WERI-Rb-1 (cell line): ENCODE data around the gene MARCHF10.
A peak's percentile ranks its signal among the peaks of the same experiment; 100 is the strongest.

Source experiments
- DNase-seq: peaks from one replicate; pipeline ENCODE4 v3.0.0-alpha.2; 2020
- H3K27ac ChIP-seq: fragments of 250-450 bp; sonication (Bioruptor Pico); 2 replicates; pipeline ENCODE4 v1.5.1; 2020; ENCODE audit warnings: mild to moderate bottlenecking, moderate library complexity
- H3K27me3 ChIP-seq: fragments of 250-450 bp; sonication (Bioruptor Pico); 2 replicates; pipeline ENCODE4 v1.5.1; 2021; ENCODE audit warnings: mild to moderate bottlenecking, low read depth, moderate library complexity; ENCODE audit not compliant: insufficient read depth, severe bottlenecking
- H3K36me3 ChIP-seq: fragments of 250-450 bp; sonication (Bioruptor Pico); 2 replicates; pipeline ENCODE4 v1.5.1; 2020; ENCODE audit warnings: mild to moderate bottlenecking, moderate library complexity
- H3K4me3 ChIP-seq: 2 replicates; pipeline ENCODE4 v1.5.1; 2011; ENCODE audit warnings: low read depth, mild to moderate bottlenecking, control low read depth, low read length
- H3K9me3 ChIP-seq: fragments of 250-450 bp; sonication (Bioruptor Pico); 2 replicates; pipeline ENCODE4 v1.5.1; 2021; ENCODE audit warnings: mild to moderate bottlenecking, moderate library complexity; ENCODE audit not compliant: severe bottlenecking
- CTCF ChIP-seq: IDR thresholded peaks from 2 replicates; pipeline ENCODE4 v1.5.1; 2011; ENCODE audit warnings: low read depth, mild to moderate bottlenecking, control low read depth, inconsistent platforms, low read length

The MARCHF10 gene

GRCh38 chr17:62723842-62724241, 84.3 kb downstream of the MARCHF10 start:
- peak; percentile 56 for DNase-seq
- no peak for TF ChIP-seq CTCF
- Histone ChIP-seq H3K27ac (no peak overlapping the region), H3K9me3 (no peaks in the 10 kb centered on the region), H3K27me3 (no peaks in the 10 kb centered on the region), H3K36me3 (no peaks in the 10 kb centered on the region), H3K4me3 (no peak overlapping the region)

GRCh38 chr17:62722625-62723024, 85.5 kb downstream of the MARCHF10 start:
- Histone ChIP-seq H3K9me3 (no peaks in the 10 kb centered on the region), H3K4me3 (no peak overlapping the region), H3K27ac (no peak overlapping the region), H3K27me3 (no peaks in the 10 kb centered on the region), H3K36me3 (no peaks in the 10 kb centered on the region)
- DNase-seq, result no peak
- TF ChIP-seq CTCF, result no peak

- Histone ChIP-seq H3K36me3 (no peaks in the 10 kb centered on the region), H3K9me3 (no peaks in the 10 kb centered on the region), H3K4me3 (no peak overlapping the region), H3K27me3 (no peaks in the 10 kb centered on the region), H3K27ac (no peak overlapping the region)
- DNase-seq, result no peak
- peak; percentile 49 for TF ChIP-seq CTCF
These were observed 87.8 kb downstream of the MARCHF10 start for GRCh38 chr17:62720126-62720850.

- no peaks in the 10 kb centered on the region for H3K9me3 ChIP-seq
- no peak for TF ChIP-seq CTCF
- no peak overlapping the region for H3K27ac ChIP-seq
- H3K27me3 ChIP-seq, result no peaks in the 10 kb centered on the region
- DNase-seq, result no peak
- H3K4me3 ChIP-seq, result no peak overlapping the region
- H3K36me3 ChIP-seq, result no peaks in the 10 kb centered on the region
These were observed 88.5 kb downstream of the MARCHF10 start for GRCh38 chr17:62719586-62719985.

- Histone ChIP-seq H3K9me3 (no peaks in the 10 kb centered on the region), H3K4me3 (no peak overlapping the region), H3K27ac (no peak overlapping the region), H3K36me3 (no peaks in the 10 kb centered on the region), H3K27me3 (no peaks in the 10 kb centered on the region)
- DNase-seq, result no peak
- no peak for TF ChIP-seq CTCF
These were observed 89.7 kb downstream of the MARCHF10 start for GRCh38 chr17:62718429-62718828.

- DNase-seq, result no peak
- Histone ChIP-seq H3K27ac (no peak overlapping the region), H3K27me3 (no peaks in the 10 kb centered on the region), H3K4me3 (no peak overlapping the region), H3K36me3 (no peaks in the 10 kb centered on the region), H3K9me3 (no peaks in the 10 kb centered on the region)
- TF ChIP-seq CTCF, result no peak
These were observed 90.2 kb downstream of the MARCHF10 start for GRCh38 chr17:62717889-62718288.
